ENCODE data around the gene CRYBG1. TPM values are rescaled to one million over a fixed set of nuclear protein-coding genes. Genes with fewer than 3 reads are reported as not detected.
A peak's percentile ranks its signal among the peaks of the same experiment; 100 is the strongest.

Gene CRYBG1
- polyA plus RNA-seq, 1 donor (not counting 4 experiments of a cell fraction or from before 2014, with no cell fraction given), result 54.7 TPM

- FAIRE-seq (peak; percentile 79), DNase-seq (ENCODE audit: low read depth, low spot score) (no peak)
- no peaks in the 10 kb centered on the region for H3K9me3 ChIP-seq (ENCODE audit: control insufficient read depth, low read depth, low read length)
- no peaks in the 10 kb centered on the region for H3K9me1 ChIP-seq (ENCODE audit: control insufficient read depth, extremely low read depth, insufficient read depth, low read length)
- TF ChIP-seq EZH2 (IDR thresholded peaks at IDR 0.05; ENCODE audit: low read length) (no peak), CTCF (optimal IDR thresholded peaks at IDR 0.05 in 1 of 3, IDR thresholded peaks at IDR 0.05 in 1 of 3, conservative IDR thresholded peaks at IDR 0.05 in 1 of 3; ENCODE audit: extremely low read depth in 1 of 3, insufficient read depth in 2 of 3, low read length in 3 of 3) (no peak)
- H3K4me3 ChIP-seq (ENCODE audit: control insufficient read depth in 2 of 3, extremely low read depth in 1 of 3, insufficient read depth in 2 of 3, low read depth in 1 of 3, low read length in 3 of 3), result no peak overlapping the region
- peak overlapping the region; percentile 31 for H3K4me2 ChIP-seq (ENCODE audit: control insufficient read depth, extremely low read depth, insufficient read depth, low read depth, low read length)
- H3K9ac ChIP-seq (ENCODE audit: control insufficient read depth, extremely low read depth, insufficient read depth, low read length), result no peak overlapping the region
- no peaks in the 10 kb centered on the region for H3K27me3 ChIP-seq (ENCODE audit: control insufficient read depth, extremely low read depth, insufficient read depth, low read length)
- peaks cover 3 to 29% of the 10 kb centered on the region in 2 experiments for H3K36me3 ChIP-seq (ENCODE audit: control insufficient read depth in 2 of 2, extremely low read depth in 1 of 2, insufficient read depth in 2 of 2, low read length in 2 of 2)
- no peak overlapping the region for H3K27ac ChIP-seq (ENCODE audit: control insufficient read depth, insufficient read depth, low read length)
- H3K4me1 ChIP-seq (ENCODE audit: control insufficient read depth, extremely low read depth, insufficient read depth, low read length), result peaks cover 65% of the 10 kb centered on the region
- peaks cover 38% of the 10 kb centered on the region for H3K79me2 ChIP-seq (ENCODE audit: control insufficient read depth, insufficient read depth, low read length)
- H2AFZ ChIP-seq (ENCODE audit: control insufficient read depth, low read length), result no peak overlapping the region
- dilution Hi-C loops (cut with MboI; ENCODE audit: extremely low pct_ligation_motif_present, low sequenced_read_pairs), result no loop called here
- no peaks in the 10 kb centered on the region for H4K20me1 ChIP-seq (ENCODE audit: control insufficient read depth, extremely low read depth, insufficient read depth, low read length)
Measured at GRCh38 chr6:106529438-106529837, 168.9 kb downstream of the CRYBG1 start.

- H3K4me1 ChIP-seq (ENCODE audit: control insufficient read depth, extremely low read depth, insufficient read depth, low read length), result peaks cover 71% of the 10 kb centered on the region
- no peaks in the 10 kb centered on the region for H3K27me3 ChIP-seq (ENCODE audit: control insufficient read depth, extremely low read depth, insufficient read depth, low read length)
- H2AFZ ChIP-seq (ENCODE audit: control insufficient read depth, low read length), result no peak overlapping the region
- no peak overlapping the region for H3K9ac ChIP-seq (ENCODE audit: control insufficient read depth, extremely low read depth, insufficient read depth, low read length)
- dilution Hi-C loops (cut with MboI; ENCODE audit: extremely low pct_ligation_motif_present, low sequenced_read_pairs), result no loop called here
- no peak overlapping the region for H3K4me2 ChIP-seq (ENCODE audit: control insufficient read depth, extremely low read depth, insufficient read depth, low read depth, low read length)
- H3K27ac ChIP-seq (ENCODE audit: control insufficient read depth, insufficient read depth, low read length), result no peak overlapping the region
- no peaks in the 10 kb centered on the region for H3K9me1 ChIP-seq (ENCODE audit: control insufficient read depth, extremely low read depth, insufficient read depth, low read length)
- no peak overlapping the region for H3K4me3 ChIP-seq (ENCODE audit: control insufficient read depth in 2 of 3, extremely low read depth in 1 of 3, insufficient read depth in 2 of 3, low read depth in 1 of 3, low read length in 3 of 3)
- no peaks in the 10 kb centered on the region for H4K20me1 ChIP-seq (ENCODE audit: control insufficient read depth, extremely low read depth, insufficient read depth, low read length)
- FAIRE-seq, result no peak
- peaks cover 36% of the 10 kb centered on the region for H3K79me2 ChIP-seq (ENCODE audit: control insufficient read depth, insufficient read depth, low read length)
- no peak for TF ChIP-seq EZH2 (IDR thresholded peaks at IDR 0.05; ENCODE audit: low read length)
- TF ChIP-seq CTCF (optimal IDR thresholded peaks at IDR 0.05 in 1 of 3, IDR thresholded peaks at IDR 0.05 in 1 of 3, conservative IDR thresholded peaks at IDR 0.05 in 1 of 3; ENCODE audit: extremely low read depth in 1 of 3, insufficient read depth in 2 of 3, low read length in 3 of 3), result no peak
- no peaks in the 10 kb centered on the region for H3K9me3 ChIP-seq (ENCODE audit: control insufficient read depth, low read depth, low read length)
- no peak for DNase-seq (ENCODE audit: low read depth, low spot score)
- peaks cover 3 to 32% of the 10 kb centered on the region in 2 experiments for H3K36me3 ChIP-seq (ENCODE audit: control insufficient read depth in 2 of 2, extremely low read depth in 1 of 2, insufficient read depth in 2 of 2, low read length in 2 of 2)
Measured at GRCh38 chr6:106530026-106530425, 169.5 kb downstream of the CRYBG1 start.
